PFSK-1 (cell line): ENCODE results near the gene GPR142.

ENCODE experiments used
- FOXP2 ChIP-seq: optimal IDR thresholded peaks from 2 replicates; pipeline ENCODE3; 2011; ENCODE audit warnings: borderline replicate concordance, control low read depth, inconsistent platforms; ENCODE audit not compliant: insufficient read depth; ENCODE audit errors: extremely low read length, extremely low read depth
- POLR2AphosphoS5 ChIP-seq: IDR thresholded peaks from 2 replicates; pipeline ENCODE4 v1.6.1; 2012; ENCODE audit warnings: low read depth, mild to moderate bottlenecking, control low read depth, low read length, moderate library complexity
- REST ChIP-seq, 2 experiments: IDR thresholded peaks; 2 replicates each; pipeline versions ENCODE4 v1.6.1 to v1.8.0; 2011 to 2012; ENCODE audit warnings: low read depth in 2 of 2, low read length in 2 of 2, control low read depth in 1 of 2, inconsistent platforms in 1 of 2, mild to moderate bottlenecking in 1 of 2, moderate library complexity in 1 of 2; ENCODE audit not compliant: insufficient read depth in 1 of 2
- SIN3A ChIP-seq: IDR thresholded peaks from 2 replicates; pipeline ENCODE4 v1.6.1; 2012; ENCODE audit warnings: mild to moderate bottlenecking, low read length, moderate library complexity, borderline replicate concordance; ENCODE audit not compliant: insufficient read depth
- TAF1 ChIP-seq: IDR thresholded peaks from 2 replicates; pipeline ENCODE4 v1.6.1; 2012; ENCODE audit warnings: low read length, control low read depth, borderline replicate concordance; ENCODE audit not compliant: insufficient read depth

The GPR142 gene

GRCh38 chr17:74326506-74326905 lies 40.8 kb upstream of the GPR142 start:
- TF ChIP-seq TAF1 (no peak), REST (IDR thresholded peaks at IDR 0.05; ENCODE audit: insufficient read depth in 1 of 2, low read depth in 2 of 2, low read length in 2 of 2) (no peak), SIN3A (no peak), FOXP2 (no peak), POLR2AphosphoS5 (no peak)

GRCh38 chr17:74328487-74328886 lies 38.8 kb upstream of the GPR142 start:
- TF ChIP-seq FOXP2 (no peak), SIN3A (no peak), REST (IDR thresholded peaks at IDR 0.05; ENCODE audit: insufficient read depth in 1 of 2, low read depth in 2 of 2, low read length in 2 of 2) (no peak), TAF1 (no peak), POLR2AphosphoS5 (no peak)

GRCh38 chr17:74329378-74329777 lies 37.9 kb upstream of the GPR142 start:
- no peak for TF ChIP-seq SIN3A
- no peak for TF ChIP-seq TAF1
- TF ChIP-seq POLR2AphosphoS5 = no peak
- no peak for TF ChIP-seq REST (IDR thresholded peaks at IDR 0.05; ENCODE audit: insufficient read depth in 1 of 2, low read depth in 2 of 2, low read length in 2 of 2)
- no peak for TF ChIP-seq FOXP2

- TF ChIP-seq TAF1 (no peak), SIN3A (no peak), REST (IDR thresholded peaks at IDR 0.05; ENCODE audit: insufficient read depth in 1 of 2, low read depth in 2 of 2, low read length in 2 of 2) (no peak), POLR2AphosphoS5 (no peak), FOXP2 (no peak)
These were observed 36.9 kb upstream of the GPR142 start for GRCh38 chr17:74330446-74330845.
